Activated naive CD8-positive, alpha-beta T cell (primary cell): ENCODE results near the gene HOXC4.
A peak's percentile ranks its signal among the peaks of the same experiment; 100 is the strongest.

Source experiments
- H3K27ac Mint-ChIP-seq: one replicate; pipeline ENCODE4 v1.8.0; 2021; ENCODE audit warnings: mixed read lengths
- H3K27me3 Mint-ChIP-seq: one replicate; pipeline ENCODE4 v1.8.0; 2021; ENCODE audit warnings: mixed read lengths
- H3K36me3 Mint-ChIP-seq: one replicate; pipeline ENCODE4 v1.8.0; 2021; ENCODE audit warnings: mixed read lengths
- H3K4me1 Mint-ChIP-seq: one replicate; pipeline ENCODE4 v1.8.0; 2021; ENCODE audit warnings: low read depth, mixed read lengths
- H3K4me3 Mint-ChIP-seq: one replicate; pipeline ENCODE4 v1.8.0; 2021; ENCODE audit warnings: mild to moderate bottlenecking, mixed read lengths
- H3K9me3 Mint-ChIP-seq: one replicate; pipeline ENCODE4 v1.8.0; 2021; ENCODE audit warnings: low read depth, mixed read lengths

Gene HOXC4

GRCh38 chr12:54020591-54021405 lies 32.8 kb upstream of the HOXC4 start:
- Mint-ChIP-seq H3K4me1 (peaks cover 12% of the 10 kb centered on the region), H3K27ac (no peak overlapping the region), H3K9me3 (no peaks in the 10 kb centered on the region), H3K27me3 (peaks cover 22% of the 10 kb centered on the region), H3K4me3 (no peak overlapping the region), H3K36me3 (no peaks in the 10 kb centered on the region)

- H3K9me3 Mint-ChIP-seq = no peaks in the 10 kb centered on the region
- peaks cover 14% of the 10 kb centered on the region for H3K4me1 Mint-ChIP-seq
- H3K27me3 Mint-ChIP-seq = peaks cover 24% of the 10 kb centered on the region
- no peaks in the 10 kb centered on the region for H3K36me3 Mint-ChIP-seq
- no peak overlapping the region for H3K27ac Mint-ChIP-seq
- no peak overlapping the region for H3K4me3 Mint-ChIP-seq
Observed at GRCh38 chr12:54021432-54022013, 32.1 kb upstream of the HOXC4 start.

- Mint-ChIP-seq H3K36me3 (no peaks in the 10 kb centered on the region), H3K27me3 (peaks cover 33% of the 10 kb centered on the region), H3K9me3 (no peaks in the 10 kb centered on the region), H3K4me3 (no peak overlapping the region), H3K27ac (no peak overlapping the region), H3K4me1 (peaks cover 12% of the 10 kb centered on the region)
Observed at GRCh38 chr12:54022960-54023884, 30.4 kb upstream of the HOXC4 start.

GRCh38 chr12:54024127-54024526 lies 29.5 kb upstream of the HOXC4 start:
- H3K27me3 Mint-ChIP-seq = peaks cover 39% of the 10 kb centered on the region

GRCh38 chr12:54024581-54025305 lies 28.9 kb upstream of the HOXC4 start:
- Mint-ChIP-seq H3K4me3 (no peak overlapping the region), H3K36me3 (no peaks in the 10 kb centered on the region), H3K27ac (no peak overlapping the region), H3K9me3 (no peaks in the 10 kb centered on the region), H3K27me3 (peaks cover 43% of the 10 kb centered on the region), H3K4me1 (peaks cover 18% of the 10 kb centered on the region)

More at GRCh38 chr12:54024127-54024526, 29.5 kb upstream of the HOXC4 start:
- no peak overlapping the region for H3K27ac Mint-ChIP-seq
- H3K4me3 Mint-ChIP-seq = no peak overlapping the region
- H3K9me3 Mint-ChIP-seq = no peaks in the 10 kb centered on the region
- H3K36me3 Mint-ChIP-seq = no peaks in the 10 kb centered on the region
- H3K4me1 Mint-ChIP-seq = peaks cover 14% of the 10 kb centered on the region

- Mint-ChIP-seq H3K9me3 (no peaks in the 10 kb centered on the region), H3K4me3 (no peak overlapping the region), H3K4me1 (peaks cover 20% of the 10 kb centered on the region), H3K27ac (no peak overlapping the region), H3K36me3 (no peaks in the 10 kb centered on the region), H3K27me3 (peaks cover 46% of the 10 kb centered on the region)
Observed at GRCh38 chr12:54025499-54026405, 27.9 kb upstream of the HOXC4 start.

GRCh38 chr12:54026640-54027441 lies 26.8 kb upstream of the HOXC4 start:
- Mint-ChIP-seq H3K4me1 (peaks cover 20% of the 10 kb centered on the region), H3K27me3 (peaks cover 42% of the 10 kb centered on the region), H3K4me3 (peak overlapping the region; percentile 57), H3K36me3 (no peaks in the 10 kb centered on the region), H3K27ac (no peak overlapping the region), H3K9me3 (no peaks in the 10 kb centered on the region)

- no peak overlapping the region for H3K4me3 Mint-ChIP-seq
- H3K4me1 Mint-ChIP-seq = peaks cover 25% of the 10 kb centered on the region
- H3K27ac Mint-ChIP-seq = no peak overlapping the region
- H3K36me3 Mint-ChIP-seq = no peaks in the 10 kb centered on the region
- peaks cover 44% of the 10 kb centered on the region for H3K27me3 Mint-ChIP-seq
- H3K9me3 Mint-ChIP-seq = no peaks in the 10 kb centered on the region
Observed at GRCh38 chr12:54027442-54027786, 26.2 kb upstream of the HOXC4 start.

GRCh38 chr12:54028314-54029201 lies 25.1 kb upstream of the HOXC4 start, which contains the start of gene HOXC6:
Gene HOXC6 (plus strand): TSS chr12:54028440. CDS start chr12:54028522, 82 bp downstream.
- peaks cover 36% of the 10 kb centered on the region for H3K4me1 Mint-ChIP-seq
- no peaks in the 10 kb centered on the region for H3K36me3 Mint-ChIP-seq
- no peaks in the 10 kb centered on the region for H3K9me3 Mint-ChIP-seq
- peaks cover 43% of the 10 kb centered on the region for H3K27me3 Mint-ChIP-seq
- H3K27ac Mint-ChIP-seq = no peak within 1 kb of the TSS
- H3K4me3 Mint-ChIP-seq = peak within 1 kb of the TSS; percentile 37

GRCh38 chr12:54029529-54030441 lies 23.9 kb upstream of the HOXC4 start:
- no peaks in the 10 kb centered on the region for H3K9me3 Mint-ChIP-seq
- peaks cover 39% of the 10 kb centered on the region for H3K4me1 Mint-ChIP-seq
- H3K4me3 Mint-ChIP-seq = peak overlapping the region; percentile 20
- no peak overlapping the region for H3K27ac Mint-ChIP-seq
- no peaks in the 10 kb centered on the region for H3K36me3 Mint-ChIP-seq
- peaks cover 44% of the 10 kb centered on the region for H3K27me3 Mint-ChIP-seq

- Mint-ChIP-seq H3K9me3 (no peaks in the 10 kb centered on the region), H3K36me3 (no peaks in the 10 kb centered on the region), H3K27me3 (peaks cover 48% of the 10 kb centered on the region), H3K4me1 (peaks cover 42% of the 10 kb centered on the region), H3K4me3 (no peak overlapping the region), H3K27ac (no peak overlapping the region)
Observed at GRCh38 chr12:54030442-54030801, 23.2 kb upstream of the HOXC4 start.
